ENCODE measurements around the gene LRRC7.

DNA sequence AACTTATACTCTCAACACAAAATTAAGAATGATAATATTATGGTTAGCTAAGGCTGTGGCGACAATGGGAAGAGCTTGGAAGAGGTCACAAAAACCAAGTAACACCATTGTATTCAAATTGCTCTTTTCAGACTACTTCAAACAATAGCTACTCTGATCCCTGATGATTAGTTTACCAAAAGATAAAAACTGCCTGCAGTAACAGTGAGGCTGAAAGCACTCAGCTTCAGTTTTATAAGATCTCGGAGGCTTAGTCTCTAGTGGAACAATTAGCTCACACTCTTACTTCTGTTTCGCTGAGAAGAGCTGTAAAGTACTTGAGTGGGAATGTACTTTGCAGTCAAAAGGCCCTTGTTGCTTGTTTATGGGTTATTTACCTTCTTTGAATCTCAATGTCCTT lies 278.5 kb downstream of the LRRC7 start:
- TF ChIP-seq DMAP1 (CRISPR knock-in tag; IDR thresholded peaks at IDR 0.05) = no peak
- no peak for TF ChIP-seq ESRRA (CRISPR knock-in tag; IDR thresholded peaks at IDR 0.05; ENCODE audit: low read depth)
- TF ChIP-seq, protein P1, sequence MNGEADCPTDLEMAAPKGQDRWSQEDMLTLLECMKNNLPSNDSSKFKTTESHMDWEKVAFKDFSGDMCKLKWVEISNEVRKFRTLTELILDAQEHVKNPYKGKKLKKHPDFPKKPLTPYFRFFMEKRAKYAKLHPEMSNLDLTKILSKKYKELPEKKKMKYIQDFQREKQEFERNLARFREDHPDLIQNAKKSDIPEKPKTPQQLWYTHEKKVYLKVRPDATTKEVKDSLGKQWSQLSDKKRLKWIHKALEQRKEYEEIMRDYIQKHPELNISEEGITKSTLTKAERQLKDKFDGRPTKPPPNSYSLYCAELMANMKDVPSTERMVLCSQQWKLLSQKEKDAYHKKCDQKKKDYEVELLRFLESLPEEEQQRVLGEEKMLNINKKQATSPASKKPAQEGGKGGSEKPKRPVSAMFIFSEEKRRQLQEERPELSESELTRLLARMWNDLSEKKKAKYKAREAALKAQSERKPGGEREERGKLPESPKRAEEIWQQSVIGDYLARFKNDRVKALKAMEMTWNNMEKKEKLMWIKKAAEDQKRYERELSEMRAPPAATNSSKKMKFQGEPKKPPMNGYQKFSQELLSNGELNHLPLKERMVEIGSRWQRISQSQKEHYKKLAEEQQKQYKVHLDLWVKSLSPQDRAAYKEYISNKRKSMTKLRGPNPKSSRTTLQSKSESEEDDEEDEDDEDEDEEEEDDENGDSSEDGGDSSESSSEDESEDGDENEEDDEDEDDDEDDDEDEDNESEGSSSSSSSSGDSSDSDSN (CRISPR knock-in tag; IDR thresholded peaks at IDR 0.05) = no peak
- TF ChIP-seq, protein P2, sequence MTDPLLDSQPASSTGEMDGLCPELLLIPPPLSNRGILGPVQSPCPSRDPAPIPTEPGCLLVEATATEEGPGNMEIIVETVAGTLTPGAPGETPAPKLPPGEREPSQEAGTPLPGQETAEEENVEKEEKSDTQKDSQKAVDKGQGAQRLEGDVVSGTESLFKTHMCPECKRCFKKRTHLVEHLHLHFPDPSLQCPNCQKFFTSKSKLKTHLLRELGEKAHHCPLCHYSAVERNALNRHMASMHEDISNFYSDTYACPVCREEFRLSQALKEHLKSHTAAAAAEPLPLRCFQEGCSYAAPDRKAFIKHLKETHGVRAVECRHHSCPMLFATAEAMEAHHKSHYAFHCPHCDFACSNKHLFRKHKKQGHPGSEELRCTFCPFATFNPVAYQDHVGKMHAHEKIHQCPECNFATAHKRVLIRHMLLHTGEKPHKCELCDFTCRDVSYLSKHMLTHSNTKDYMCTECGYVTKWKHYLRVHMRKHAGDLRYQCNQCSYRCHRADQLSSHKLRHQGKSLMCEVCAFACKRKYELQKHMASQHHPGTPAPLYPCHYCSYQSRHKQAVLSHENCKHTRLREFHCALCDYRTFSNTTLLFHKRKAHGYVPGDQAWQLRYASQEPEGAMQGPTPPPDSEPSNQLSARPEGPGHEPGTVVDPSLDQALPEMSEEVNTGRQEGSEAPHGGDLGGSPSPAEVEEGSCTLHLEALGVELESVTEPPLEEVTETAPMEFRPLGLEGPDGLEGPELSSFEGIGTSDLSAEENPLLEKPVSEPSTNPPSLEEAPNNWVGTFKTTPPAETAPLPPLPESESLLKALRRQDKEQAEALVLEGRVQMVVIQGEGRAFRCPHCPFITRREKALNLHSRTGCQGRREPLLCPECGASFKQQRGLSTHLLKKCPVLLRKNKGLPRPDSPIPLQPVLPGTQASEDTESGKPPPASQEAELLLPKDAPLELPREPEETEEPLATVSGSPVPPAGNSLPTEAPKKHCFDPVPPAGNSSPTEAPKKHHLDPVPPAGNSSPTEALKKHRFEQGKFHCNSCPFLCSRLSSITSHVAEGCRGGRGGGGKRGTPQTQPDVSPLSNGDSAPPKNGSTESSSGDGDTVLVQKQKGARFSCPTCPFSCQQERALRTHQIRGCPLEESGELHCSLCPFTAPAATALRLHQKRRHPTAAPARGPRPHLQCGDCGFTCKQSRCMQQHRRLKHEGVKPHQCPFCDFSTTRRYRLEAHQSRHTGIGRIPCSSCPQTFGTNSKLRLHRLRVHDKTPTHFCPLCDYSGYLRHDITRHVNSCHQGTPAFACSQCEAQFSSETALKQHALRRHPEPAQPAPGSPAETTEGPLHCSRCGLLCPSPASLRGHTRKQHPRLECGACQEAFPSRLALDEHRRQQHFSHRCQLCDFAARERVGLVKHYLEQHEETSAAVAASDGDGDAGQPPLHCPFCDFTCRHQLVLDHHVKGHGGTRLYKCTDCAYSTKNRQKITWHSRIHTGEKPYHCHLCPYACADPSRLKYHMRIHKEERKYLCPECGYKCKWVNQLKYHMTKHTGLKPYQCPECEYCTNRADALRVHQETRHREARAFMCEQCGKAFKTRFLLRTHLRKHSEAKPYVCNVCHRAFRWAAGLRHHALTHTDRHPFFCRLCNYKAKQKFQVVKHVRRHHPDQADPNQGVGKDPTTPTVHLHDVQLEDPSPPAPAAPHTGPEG (CRISPR knock-in tag; IDR thresholded peaks at IDR 0.05) = no peak
- TF ChIP-seq CEBPB (IDR thresholded peaks at IDR 0.05; ENCODE audit: borderline replicate concordance, low read depth, low read length) = no peak
- TF ChIP-seq, protein P3, sequence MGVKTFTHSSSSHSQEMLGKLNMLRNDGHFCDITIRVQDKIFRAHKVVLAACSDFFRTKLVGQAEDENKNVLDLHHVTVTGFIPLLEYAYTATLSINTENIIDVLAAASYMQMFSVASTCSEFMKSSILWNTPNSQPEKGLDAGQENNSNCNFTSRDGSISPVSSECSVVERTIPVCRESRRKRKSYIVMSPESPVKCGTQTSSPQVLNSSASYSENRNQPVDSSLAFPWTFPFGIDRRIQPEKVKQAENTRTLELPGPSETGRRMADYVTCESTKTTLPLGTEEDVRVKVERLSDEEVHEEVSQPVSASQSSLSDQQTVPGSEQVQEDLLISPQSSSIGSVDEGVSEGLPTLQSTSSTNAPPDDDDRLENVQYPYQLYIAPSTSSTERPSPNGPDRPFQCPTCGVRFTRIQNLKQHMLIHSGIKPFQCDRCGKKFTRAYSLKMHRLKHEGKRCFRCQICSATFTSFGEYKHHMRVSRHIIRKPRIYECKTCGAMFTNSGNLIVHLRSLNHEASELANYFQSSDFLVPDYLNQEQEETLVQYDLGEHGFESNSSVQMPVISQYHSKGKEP (CRISPR knock-in tag; IDR thresholded peaks at IDR 0.05) = no peak
- TF ChIP-seq, protein P4, sequence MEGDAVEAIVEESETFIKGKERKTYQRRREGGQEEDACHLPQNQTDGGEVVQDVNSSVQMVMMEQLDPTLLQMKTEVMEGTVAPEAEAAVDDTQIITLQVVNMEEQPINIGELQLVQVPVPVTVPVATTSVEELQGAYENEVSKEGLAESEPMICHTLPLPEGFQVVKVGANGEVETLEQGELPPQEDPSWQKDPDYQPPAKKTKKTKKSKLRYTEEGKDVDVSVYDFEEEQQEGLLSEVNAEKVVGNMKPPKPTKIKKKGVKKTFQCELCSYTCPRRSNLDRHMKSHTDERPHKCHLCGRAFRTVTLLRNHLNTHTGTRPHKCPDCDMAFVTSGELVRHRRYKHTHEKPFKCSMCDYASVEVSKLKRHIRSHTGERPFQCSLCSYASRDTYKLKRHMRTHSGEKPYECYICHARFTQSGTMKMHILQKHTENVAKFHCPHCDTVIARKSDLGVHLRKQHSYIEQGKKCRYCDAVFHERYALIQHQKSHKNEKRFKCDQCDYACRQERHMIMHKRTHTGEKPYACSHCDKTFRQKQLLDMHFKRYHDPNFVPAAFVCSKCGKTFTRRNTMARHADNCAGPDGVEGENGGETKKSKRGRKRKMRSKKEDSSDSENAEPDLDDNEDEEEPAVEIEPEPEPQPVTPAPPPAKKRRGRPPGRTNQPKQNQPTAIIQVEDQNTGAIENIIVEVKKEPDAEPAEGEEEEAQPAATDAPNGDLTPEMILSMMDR (CRISPR knock-in tag; IDR thresholded peaks at IDR 0.05) = no peak
- TF ChIP-seq, protein P5, sequence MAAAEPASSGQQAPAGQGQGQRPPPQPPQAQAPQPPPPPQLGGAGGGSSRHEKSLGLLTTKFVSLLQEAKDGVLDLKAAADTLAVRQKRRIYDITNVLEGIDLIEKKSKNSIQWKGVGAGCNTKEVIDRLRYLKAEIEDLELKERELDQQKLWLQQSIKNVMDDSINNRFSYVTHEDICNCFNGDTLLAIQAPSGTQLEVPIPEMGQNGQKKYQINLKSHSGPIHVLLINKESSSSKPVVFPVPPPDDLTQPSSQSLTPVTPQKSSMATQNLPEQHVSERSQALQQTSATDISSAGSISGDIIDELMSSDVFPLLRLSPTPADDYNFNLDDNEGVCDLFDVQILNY (CRISPR knock-in tag; conservative IDR thresholded peaks at IDR 0.05) = no peak
- TF ChIP-seq TCF7L2 (IDR thresholded peaks at IDR 0.05; ENCODE audit: low read depth, low read length) = no peak
- TF ChIP-seq, protein P6, sequence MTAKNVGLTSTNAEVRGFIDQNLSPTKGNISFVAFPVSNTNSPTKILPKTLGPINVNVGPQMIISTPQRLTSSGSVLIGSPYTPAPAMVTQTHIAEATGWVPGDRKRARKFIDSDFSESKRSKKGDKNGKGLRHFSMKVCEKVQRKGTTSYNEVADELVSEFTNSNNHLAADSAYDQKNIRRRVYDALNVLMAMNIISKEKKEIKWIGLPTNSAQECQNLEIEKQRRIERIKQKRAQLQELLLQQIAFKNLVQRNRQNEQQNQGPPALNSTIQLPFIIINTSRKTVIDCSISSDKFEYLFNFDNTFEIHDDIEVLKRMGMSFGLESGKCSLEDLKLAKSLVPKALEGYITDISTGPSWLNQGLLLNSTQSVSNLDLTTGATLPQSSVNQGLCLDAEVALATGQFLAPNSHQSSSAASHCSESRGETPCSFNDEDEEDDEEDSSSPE (CRISPR knock-in tag; IDR thresholded peaks at IDR 0.05) = no peak
- TF ChIP-seq SNRNP70 (IDR thresholded peaks at IDR 0.05; ENCODE audit: low read depth, low read length) = no peak

Measured in HepG2 (cell line).